Measurements from ENCODE around the gene ZSWIM6.

DNA sequence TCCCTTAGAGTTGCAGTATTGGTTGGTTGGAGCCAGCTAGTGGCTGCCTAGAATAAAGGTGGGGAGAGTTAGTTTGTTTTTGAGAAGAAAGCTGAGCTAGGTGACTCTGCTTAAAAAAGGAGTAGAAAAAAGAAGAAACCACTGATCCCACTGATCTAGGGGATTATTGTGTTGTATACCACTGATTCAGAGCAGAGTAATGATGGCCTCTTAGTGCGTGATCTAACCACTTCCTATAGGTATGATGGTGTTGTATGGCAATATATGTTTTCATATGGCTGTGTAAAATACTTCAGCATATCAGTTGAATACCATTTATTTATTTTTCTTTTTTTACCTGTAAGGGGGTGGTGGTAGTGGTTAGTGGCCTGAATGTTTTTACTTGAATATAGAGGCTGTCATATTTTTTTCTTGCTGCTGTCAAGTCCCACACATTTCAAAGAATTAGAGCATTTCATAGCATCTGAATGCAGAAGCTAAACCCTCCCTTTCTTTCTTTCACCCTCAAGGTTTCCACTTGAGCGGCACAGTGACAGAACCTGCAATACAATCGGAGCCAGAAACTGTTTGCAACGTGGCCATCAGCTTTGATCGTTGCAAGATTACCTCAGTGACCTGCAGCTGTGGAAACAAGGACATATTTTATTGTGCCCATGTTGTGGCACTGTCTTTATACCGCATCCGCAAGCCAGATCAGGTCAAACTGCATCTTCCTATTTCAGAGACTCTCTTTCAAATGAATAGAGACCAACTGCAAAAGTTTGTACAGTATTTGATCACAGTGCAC is 140.3 kb downstream of the ZSWIM6 start:
- TF ChIP-seq, protein P1, sequence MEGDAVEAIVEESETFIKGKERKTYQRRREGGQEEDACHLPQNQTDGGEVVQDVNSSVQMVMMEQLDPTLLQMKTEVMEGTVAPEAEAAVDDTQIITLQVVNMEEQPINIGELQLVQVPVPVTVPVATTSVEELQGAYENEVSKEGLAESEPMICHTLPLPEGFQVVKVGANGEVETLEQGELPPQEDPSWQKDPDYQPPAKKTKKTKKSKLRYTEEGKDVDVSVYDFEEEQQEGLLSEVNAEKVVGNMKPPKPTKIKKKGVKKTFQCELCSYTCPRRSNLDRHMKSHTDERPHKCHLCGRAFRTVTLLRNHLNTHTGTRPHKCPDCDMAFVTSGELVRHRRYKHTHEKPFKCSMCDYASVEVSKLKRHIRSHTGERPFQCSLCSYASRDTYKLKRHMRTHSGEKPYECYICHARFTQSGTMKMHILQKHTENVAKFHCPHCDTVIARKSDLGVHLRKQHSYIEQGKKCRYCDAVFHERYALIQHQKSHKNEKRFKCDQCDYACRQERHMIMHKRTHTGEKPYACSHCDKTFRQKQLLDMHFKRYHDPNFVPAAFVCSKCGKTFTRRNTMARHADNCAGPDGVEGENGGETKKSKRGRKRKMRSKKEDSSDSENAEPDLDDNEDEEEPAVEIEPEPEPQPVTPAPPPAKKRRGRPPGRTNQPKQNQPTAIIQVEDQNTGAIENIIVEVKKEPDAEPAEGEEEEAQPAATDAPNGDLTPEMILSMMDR (conservative IDR thresholded peaks at IDR 0.05; ENCODE audit: low read depth, low read length) = no peak
- TF ChIP-seq BHLHE40 (IDR thresholded peaks at IDR 0.05; ENCODE audit: low read depth, low read length) (no peak), CEBPB (IDR thresholded peaks at IDR 0.05; ENCODE audit: low read depth, low read length) (no peak), NFE2L2 (IDR thresholded peaks at IDR 0.05; ENCODE audit: low read depth, low read length) (no peak), MAFK (IDR thresholded peaks at IDR 0.05; ENCODE audit: low read depth, low read length) (no peak), RCOR1 (IDR thresholded peaks at IDR 0.05; ENCODE audit: insufficient replicate concordance, low read length) (no peak), SMC3 (IDR thresholded peaks at IDR 0.05; ENCODE audit: low read depth, low read length) (no peak), RAD21 (IDR thresholded peaks at IDR 0.05; ENCODE audit: low read length) (no peak), RFX5 (IDR thresholded peaks at IDR 0.05; ENCODE audit: low read depth, low read length) (no peak)
